ENCODE results near the gene DCPS.

DNA sequence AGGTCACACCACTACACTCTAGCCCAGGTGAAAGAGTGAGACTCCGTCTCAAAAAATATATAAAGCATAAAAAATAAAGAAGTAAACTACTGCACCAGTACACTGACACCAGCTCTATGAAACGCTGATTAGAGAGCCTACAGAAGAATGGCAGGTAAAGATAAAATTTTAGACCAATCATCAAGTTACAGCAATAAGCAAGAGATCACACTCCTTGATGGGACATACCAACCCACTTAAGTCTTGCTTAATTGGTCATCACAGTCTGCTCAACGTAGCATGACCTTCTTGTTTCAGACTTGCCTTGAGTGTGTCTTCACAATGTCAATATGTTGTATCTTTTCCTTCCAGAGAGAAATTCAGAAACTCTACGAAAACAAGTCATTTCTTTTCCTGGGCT, 47.6 kb upstream of the DCPS start:
- TF ChIP-seq, protein P1, sequence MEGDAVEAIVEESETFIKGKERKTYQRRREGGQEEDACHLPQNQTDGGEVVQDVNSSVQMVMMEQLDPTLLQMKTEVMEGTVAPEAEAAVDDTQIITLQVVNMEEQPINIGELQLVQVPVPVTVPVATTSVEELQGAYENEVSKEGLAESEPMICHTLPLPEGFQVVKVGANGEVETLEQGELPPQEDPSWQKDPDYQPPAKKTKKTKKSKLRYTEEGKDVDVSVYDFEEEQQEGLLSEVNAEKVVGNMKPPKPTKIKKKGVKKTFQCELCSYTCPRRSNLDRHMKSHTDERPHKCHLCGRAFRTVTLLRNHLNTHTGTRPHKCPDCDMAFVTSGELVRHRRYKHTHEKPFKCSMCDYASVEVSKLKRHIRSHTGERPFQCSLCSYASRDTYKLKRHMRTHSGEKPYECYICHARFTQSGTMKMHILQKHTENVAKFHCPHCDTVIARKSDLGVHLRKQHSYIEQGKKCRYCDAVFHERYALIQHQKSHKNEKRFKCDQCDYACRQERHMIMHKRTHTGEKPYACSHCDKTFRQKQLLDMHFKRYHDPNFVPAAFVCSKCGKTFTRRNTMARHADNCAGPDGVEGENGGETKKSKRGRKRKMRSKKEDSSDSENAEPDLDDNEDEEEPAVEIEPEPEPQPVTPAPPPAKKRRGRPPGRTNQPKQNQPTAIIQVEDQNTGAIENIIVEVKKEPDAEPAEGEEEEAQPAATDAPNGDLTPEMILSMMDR (conservative IDR thresholded peaks at IDR 0.05 in 1 of 2, IDR thresholded peaks at IDR 0.05 in 1 of 2; ENCODE audit: extremely low read depth in 1 of 2, insufficient read depth in 1 of 2, low read depth in 1 of 2, low read length in 2 of 2) = no peak
- TF ChIP-seq EZH2 (IDR thresholded peaks at IDR 0.05; ENCODE audit: borderline replicate concordance, low read length) = no peak

Data from mammary epithelial cell (primary cell).